Germinal center (tissue), 1 donor: ENCODE data around the gene CPAMD8.
"Not testable (repeated sequence)": the region's sequence is repeated elsewhere in the genome, so short reads cannot be mapped to it uniquely, and the experiment has no call there.

Experiments used
- DNase-seq: peaks from one replicate; pipeline ENCODE4 v3.0.0; 2012; ENCODE audit warnings: mixed read lengths, low spot score

The CPAMD8 gene

DNA sequence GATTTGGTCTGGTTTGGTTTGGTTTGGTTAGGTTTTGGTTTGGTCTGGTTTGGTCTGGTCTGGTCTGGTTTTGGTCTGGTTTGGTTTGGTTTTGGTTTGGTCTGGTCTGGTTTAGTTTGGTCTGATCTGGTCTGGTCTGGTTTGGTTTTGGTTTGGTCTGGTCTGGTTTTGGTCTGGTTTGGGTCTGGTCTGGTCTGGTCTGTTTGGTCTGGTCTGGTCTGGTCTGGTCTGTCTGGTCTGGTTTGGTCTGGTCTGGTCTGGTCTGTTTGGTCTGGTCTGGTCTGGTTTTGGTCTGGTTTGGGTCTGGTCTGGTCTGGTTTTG, 151.7 kb downstream of the CPAMD8 start:
- not testable (repeated sequence) for DNase-seq

DNA sequence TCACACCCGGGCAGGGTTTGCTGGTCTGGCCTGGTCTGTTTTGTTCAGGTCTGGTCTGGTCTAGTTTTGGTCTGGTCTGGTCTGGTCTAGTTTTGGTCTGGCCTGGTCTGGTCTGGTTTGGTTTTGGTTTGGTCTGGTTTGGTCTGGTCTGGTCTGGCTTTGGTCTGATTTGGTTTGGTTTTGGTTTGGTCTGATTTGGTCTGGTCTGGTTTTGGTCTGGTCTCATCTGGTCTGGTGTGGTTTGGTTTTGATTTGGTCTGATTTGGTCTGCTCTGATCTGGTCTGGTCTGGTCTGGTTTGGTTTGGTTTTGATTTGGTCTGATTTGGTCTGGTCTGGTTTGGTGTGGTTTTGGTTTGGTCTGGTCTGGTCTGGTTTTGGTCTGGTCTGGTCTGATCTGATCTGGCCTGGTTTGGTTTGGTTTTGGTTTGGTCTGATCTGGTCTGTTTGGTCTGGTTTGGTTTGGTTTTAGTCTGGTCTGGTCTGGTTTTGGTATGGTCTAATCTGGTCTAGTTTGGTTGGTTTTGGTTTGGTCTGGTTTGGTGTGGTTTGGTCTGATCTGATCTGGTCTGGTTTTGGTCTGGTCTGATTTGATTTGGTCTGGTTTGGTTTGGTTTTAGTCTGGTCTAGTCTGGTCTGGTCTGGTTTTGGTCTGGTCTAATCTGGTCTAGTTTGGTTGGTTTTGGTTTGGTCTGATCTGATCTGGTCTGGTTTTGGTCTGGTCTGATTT, 152.2 kb downstream of the CPAMD8 start:
- DNase-seq: no peak

DNA sequence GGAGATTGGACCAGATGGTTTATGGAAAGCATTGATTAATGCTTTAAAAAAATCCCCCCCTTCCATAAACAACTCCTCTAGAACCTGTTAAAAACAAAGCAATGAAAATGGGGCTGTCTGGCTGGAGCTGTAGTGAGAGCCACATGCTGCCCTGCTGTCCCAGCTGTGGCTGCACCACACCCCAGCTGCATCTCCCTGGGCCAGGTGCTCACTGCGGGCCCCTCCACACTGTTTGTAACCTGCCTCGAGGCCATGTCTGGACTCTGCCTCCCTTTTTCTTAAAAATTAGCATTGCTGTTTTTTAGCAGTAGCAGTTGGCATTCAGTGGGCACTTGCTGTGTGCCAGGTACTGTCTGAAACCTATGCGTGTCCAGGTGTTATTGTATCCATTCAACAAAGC, 153.0 kb downstream of the CPAMD8 start:
- no peak for DNase-seq

DNA sequence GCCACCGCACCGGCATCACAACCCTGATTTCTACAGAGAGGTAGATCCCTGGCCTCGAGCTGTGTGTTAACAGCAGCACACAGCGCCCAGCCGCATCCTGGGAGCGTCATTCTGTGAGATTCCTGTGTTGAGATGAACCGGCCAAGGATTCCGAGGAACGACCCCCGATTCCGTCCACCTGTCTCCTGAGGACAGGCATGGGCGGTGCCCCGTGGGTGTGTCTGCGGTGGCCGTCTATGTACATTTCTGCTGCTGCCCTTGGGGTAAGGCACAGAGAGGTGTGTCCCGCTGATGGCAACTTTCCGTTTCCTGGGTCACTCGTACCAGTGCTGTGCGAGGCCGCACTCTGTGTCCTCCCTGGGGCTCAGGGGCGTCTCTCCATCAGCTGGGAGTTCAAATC, 153.9 kb downstream of the CPAMD8 start:
- no peak for DNase-seq

DNA sequence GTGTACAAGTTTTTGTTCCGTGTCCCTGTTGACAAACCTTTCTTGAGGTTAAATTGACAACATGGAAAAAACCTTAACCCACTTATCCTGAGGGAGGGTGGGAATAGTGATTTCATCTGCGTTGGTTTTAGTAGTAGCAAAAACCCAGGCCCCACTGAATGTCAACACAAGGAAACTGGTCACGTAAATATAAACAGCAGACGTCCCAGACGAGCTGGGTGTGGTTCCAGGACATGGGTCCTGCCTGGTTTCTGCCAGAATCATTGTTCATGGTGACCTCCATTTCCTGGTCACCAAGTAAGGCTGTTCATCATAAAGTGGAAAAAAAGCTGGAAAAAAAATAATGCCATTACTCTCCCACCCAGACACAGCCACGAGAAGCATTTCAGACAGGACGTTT, 154.7 kb downstream of the CPAMD8 start:
- no peak for DNase-seq

DNA sequence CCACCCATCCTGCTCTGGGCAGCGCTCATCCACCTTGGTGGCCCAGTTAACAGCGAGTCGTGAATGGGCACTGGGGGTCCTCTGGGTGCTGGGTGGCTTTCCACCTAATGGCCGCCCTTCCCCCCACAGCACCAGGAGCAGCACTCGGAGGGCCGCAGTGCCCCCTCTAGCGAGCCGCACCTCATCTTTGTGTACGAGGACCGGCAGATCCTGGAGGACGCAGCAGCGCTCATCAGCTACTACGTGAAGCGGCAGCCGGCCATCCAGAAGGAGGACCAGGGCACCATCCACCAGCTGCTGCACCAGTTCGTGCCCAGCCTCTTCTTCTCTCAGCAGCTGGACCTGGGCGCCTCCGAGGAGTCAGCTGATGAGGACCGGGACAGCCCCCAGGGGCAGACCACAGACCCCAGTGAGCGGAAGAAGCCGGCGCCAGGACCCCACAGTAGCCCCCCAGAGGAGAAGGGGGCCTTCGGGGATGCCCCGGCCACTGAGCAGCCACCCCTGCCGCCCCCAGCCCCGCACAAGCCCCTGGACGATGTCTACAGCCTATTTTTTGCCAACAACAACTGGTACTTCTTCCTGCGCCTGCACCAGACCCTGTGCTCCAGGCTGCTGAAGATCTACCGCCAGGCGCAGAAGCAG, 157.2 kb downstream of the CPAMD8 start:
- no peak for DNase-seq

DNA sequence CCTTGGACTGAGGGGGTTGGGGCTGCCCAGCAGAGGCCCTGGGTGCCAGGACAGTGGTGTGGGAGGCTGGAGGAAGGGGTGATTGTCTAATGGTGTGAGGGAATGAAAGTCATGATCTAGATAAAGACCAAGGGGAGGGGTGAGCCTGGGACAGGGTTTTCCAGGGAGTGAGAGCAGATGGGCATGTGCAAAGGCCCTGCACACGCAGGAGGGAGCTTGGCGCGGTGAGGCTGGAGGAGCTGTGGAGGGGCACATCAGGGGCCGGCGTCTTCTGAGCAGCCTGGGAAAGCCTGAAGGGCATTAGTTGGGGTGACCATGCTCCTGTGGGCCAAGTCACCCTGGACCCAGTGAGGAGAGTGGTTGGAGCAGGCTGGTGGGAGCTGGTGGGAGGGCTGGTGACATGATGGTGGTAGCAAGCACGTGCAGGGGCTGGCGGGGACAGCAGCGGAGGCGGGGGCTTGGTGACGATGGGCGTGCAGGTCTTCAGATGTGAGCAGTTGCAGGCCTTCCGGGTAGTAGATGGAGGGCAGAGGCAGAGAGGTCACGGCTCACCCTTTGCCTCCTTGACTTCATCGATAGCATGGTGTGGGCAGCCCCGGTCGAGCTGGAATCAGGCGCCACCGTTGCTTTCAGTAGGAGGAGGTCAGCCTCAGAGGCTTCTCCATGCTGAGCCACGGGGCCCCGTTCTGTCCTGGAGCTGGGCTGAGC, 158.0 kb downstream of the CPAMD8 start:
- DNase-seq: no peak

DNA sequence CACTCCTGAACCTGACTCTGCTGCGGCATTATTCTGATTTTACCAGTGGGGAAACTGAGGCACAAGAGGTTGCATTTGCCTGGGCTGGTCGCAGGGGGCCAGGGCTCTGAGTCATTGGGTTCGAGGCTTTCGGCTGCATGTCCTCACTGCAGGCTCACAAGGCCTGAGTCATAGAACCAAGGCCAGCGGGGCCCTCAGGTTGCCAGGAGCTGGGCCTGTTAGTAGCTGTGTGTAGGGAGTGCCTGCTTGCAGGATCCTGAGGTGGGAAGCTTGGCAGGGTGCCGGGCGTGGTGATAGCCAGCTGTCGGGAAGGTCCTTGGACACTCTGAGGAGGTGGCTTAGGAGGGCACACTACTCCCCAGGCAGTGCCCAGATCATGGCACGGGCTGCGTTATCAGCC, 159.4 kb downstream of the CPAMD8 start:
- no peak for DNase-seq

DNA sequence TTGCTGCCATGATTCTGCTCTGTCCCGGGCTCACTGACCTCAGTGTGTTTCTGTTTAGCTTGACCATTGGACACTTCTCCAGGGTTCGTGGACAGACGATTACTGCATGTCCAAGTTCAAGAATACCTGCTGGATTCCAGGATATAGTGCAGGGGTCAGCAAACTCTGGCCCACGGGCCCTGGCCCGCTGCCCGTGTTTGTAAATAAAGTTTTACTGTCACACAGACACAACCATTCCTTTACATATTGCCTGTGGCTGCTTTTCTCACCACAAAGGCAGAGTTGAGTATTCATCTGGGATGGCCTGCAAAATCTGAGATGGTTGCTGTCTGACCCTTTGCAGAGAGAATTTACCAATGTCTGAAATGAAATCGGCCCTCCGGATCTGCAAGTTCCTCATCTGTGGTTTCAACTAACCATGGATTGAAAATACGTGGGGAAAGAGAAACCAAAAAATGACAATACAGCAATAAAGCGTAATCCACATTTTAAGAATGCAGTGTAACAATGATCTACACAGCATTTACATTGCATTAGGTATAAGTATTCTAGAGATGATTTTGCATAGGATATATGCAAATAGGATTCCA, 163.7 kb downstream of the CPAMD8 start:
- no peak for DNase-seq

DNA sequence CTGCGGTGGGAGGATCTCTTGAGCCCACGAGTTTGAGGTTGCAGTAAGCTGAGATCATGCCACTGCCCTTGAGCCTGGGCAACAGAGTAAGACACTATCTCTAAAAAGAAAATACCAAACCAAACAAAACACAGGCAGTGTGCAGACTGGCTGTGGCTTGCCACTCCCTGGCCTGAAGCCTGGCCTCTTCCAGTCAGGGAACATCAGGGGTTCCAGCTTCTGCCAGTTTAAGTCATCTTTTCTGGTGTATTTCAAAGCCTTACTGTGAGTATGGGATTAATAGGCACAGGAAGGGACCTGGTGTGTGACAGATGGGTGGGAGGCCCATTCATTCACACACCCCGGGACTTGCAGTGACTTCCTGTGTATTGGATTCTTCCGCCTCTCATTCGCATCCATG, 164.8 kb downstream of the CPAMD8 start:
- no peak for DNase-seq

DNA sequence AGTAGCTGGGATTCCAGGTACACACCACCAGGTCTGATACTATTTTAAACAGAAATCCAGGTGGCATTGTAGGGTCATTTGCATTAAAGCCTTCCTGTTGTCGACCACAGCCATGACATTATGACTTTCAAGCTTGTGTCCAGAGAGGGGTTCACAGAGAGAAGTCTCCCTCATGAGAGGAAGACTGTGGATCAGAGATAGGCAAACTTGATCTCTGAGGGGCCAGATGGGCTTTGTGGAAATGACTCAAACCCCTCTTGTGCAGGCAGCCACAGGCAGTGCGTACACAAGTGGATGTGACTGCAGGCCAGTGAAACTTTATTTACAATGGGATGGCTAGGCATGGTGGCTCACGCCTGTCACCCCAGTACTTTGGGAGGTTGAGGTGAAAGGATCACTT, 165.6 kb downstream of the CPAMD8 start:
- no peak for DNase-seq

DNA sequence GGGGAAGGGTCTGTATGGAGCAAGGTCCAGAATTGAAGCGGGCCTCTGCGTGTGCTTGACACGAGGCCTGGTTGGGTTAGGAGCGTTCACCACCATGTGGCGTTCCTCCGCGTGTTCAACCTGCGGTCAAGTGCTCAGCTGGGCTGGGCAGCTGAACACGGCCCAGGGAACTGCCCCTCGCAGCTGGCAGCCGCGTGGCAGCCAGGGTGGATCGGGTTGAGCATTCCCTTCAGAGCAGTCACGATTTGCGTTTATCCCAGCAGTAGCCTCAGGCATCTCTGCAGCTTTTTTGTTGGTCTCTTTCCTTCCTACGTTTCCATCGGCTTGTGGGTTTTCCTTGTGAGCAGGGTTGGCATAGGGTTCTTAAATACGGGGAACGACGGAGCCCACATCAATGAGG, 166.5 kb downstream of the CPAMD8 start:
- no peak for DNase-seq

DNA sequence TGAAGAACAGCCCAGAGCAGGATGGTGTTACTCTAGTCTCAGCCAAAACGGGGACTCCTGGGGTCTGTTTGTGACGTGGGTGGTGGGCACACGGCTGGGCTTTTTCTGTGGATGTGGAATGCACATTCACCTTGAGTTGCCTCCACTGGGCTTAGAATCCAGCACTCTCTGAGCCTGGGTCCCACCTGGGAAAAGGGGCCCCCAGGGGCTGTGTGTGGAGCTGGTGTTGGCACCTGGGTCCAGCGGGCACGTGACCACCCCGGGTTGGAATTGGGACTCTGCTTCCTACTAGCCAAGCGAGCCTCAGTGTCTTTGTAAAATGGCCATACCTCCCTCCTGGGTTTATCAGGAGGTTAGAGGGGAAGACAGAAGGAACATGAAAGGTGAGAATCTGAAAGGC, 167.0 kb downstream of the CPAMD8 start:
- DNase-seq: no peak

DNA sequence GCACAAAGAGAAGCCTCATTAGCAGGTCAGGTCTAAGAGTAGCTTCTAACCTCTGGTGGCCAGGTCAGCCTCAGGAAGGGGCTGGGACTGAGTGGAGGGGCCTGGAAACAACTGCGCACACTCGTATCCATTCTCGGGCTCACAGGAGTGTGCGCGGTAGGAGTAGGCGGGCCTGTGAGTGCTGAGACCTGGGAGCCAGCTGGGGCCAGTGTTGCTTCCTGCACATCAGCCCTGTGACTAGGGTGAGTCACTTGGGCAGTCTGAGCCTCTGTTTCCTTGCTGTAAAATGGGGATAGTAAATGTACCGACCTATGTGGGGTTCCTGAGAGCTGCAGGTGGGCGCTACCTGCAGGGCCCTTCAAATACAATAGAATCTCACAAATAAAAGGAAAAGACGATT, 170.5 kb downstream of the CPAMD8 start:
- no peak for DNase-seq

DNA sequence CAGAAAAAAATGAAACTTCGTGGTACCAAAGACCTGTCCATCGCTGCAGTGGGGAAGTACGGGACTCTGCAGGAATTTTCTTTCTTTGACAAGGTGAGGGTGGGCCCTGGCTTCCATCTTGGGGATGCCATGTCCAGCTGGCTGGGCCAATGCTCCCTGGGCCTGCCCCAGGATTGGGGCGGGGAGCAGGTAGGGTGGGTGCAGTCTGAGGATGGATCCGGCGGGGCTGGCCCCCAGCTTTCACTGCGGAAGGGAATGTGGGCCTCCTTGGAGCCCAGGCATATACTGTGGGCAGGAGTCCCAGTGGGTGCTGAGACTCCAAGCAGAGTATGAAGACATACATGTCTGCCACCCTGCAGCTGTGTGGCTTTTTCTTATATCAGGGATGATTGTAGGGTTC, 173.5 kb downstream of the CPAMD8 start:
- DNase-seq: no peak

DNA sequence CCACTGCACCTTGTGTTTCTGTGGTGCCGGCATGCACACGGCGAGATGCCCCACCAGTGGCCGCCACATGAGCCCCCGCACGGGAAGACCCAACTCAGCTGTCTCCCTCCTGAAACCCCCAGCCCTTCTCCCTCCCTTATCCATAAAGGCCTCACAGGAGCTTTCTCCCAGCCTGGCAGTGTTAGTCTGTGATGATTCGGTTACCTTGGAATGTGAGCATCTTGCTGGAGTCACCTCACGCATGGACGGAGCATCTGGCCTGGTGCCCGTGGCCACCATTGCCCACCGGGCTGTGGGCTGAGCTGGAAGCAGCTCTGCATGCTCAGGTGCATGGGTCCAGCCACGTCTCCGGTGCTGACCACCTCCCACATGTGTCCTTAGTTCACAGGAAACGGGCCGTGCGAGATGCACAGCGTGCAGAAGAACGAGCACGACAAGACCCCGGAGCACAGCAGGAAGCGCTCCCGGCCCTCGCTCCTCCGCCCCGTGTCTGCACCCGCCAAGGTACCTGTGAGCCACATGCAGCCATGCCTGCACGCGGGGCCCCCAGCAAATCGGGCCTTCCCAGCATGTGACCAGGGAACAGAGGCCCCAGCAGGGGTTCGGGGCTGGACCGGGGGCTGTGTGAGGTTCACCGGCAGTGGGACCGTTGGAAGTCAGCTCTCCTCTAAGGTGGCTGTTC, 175.4 kb downstream of the CPAMD8 start:
- DNase-seq: no peak

DNA sequence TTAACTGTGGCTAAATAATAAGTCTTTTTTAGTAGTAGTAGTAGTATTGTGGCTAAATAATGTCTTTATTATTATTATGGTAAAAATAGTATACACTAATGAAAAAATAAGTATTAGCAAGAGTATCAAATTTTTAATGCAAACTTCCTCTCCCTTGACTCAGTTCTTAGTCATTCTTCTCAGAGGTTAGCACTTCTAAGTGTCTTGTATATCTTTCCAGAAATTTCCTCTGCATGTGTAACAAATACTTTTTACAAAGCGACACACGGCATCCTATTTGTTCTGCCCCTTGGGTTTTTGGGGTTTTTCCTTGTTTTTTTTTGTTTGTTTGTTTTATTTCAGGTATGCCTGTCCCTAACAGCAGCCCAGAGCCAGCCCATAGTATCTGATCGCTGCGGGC, 176.5 kb downstream of the CPAMD8 start:
- DNase-seq: no peak

DNA sequence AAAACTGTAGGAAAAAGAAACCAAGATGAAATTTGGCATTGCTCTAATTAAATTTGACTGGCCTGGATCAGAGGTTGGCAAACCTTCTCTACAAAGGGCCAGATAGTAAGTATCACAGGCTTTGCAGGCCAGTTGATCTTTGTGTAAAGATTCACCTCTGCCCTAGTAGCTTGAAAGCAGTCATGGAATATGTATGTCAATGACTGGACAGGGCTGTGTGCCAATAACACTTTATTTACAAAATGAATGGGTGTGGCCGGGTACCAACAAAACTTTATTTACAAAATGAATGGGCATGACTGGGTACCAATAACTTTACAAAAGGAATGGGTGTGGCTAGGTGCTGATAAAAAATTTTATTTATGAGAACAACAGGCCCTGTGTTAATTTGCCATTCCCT, 177.4 kb downstream of the CPAMD8 start:
- DNase-seq: no peak

DNA sequence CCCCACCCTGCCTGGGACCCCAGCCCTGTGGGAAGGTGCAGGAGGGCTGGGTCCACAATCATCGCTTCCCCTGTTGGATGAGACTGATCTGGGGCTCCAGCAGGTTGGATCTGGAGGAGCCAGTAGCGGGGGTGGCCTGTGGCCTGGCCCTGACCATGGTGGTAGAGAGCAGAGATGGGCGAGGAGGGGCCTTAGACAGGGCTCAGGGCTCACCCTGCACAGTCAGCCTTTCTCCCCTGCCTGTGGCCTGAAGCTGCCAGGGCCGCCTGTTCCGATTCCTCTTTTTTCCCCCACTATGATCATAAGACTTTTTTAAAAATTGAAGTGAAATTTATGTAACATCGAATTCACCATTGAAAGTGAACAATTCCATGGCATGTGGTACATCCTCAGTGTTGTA, 179.2 kb downstream of the CPAMD8 start:
- no peak for DNase-seq

DNA sequence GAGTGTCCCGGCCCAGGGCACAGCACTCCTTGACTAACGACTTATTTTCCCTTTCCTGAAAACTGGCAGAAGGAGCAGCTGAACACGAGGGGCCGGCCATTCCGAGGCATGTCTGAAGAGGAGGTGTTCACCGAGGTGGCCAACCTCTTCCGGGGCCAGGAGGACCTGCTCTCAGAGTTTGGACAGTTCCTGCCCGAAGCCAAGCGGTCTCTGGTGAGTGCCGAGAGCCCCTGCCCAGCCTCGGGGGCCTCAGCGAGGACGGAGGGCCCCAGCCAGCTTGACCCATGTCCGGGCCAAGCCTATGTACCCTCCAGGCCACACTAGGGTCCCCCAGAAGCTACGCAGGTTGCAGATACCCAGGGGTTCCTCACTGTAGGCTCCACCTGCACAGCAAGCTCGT, 179.7 kb downstream of the CPAMD8 start:
- no peak for DNase-seq
